Hepatocyte (in vitro differentiated cells): Measurements from ENCODE around the gene ARRB2. TPM values are rescaled to one million over a fixed set of nuclear protein-coding genes. Genes with fewer than 3 reads are reported as not detected.

Experiments used
- DNase-seq: peaks from one replicate; pipeline ENCODE4 v3.0.0-alpha.2; 2016; ENCODE audit warnings: low spot score
- H2AFZ ChIP-seq: fragments of 200-600 bp; sonication (generic); 2 replicates; pipeline ENCODE4 v1.6.0; 2016; ENCODE audit warnings: antibody characterized with exemption, mild to moderate bottlenecking
- H3K27ac ChIP-seq: fragments of 200-600 bp; sonication (generic); 2 replicates; pipeline ENCODE4 v1.5.1; 2016; ENCODE audit warnings: mild to moderate bottlenecking
- H3K27me3 ChIP-seq: fragments of 200-600 bp; sonication (generic); 2 replicates; pipeline ENCODE4 v1.6.1; 2016
- H3K36me3 ChIP-seq: fragments of 200-600 bp; sonication (generic); replicated peaks from 2 replicates; pipeline ENCODE4 v1.5.1; 2016; ENCODE audit warnings: low read depth; ENCODE audit not compliant: insufficient read depth
- H3K4me1 ChIP-seq: fragments of 200-600 bp; sonication (generic); 2 replicates; pipeline ENCODE4 v1.5.1; 2016; ENCODE audit warnings: mild to moderate bottlenecking, moderate library complexity; ENCODE audit not compliant: insufficient read depth
- H3K4me2 ChIP-seq: fragments of 200-600 bp; sonication (generic); 2 replicates; pipeline ENCODE4 v1.6.0; 2016
- H3K4me3 ChIP-seq: fragments of 200-600 bp; sonication (generic); 2 replicates; pipeline ENCODE4 v1.5.1; 2016; ENCODE audit warnings: mild to moderate bottlenecking
- H3K79me2 ChIP-seq: fragments of 200-600 bp; sonication (generic); 2 replicates; pipeline ENCODE4 v1.6.0; 2017; ENCODE audit warnings: mild to moderate bottlenecking
- H3K9me2 ChIP-seq: fragments of 200-600 bp; sonication (generic); replicated peaks from 2 replicates; pipeline ENCODE4 v1.6.0; 2017; ENCODE audit warnings: mild to moderate bottlenecking; ENCODE audit not compliant: insufficient read depth
- H3K9me3 ChIP-seq: fragments of 200-600 bp; sonication (generic); 2 replicates; pipeline ENCODE4 v1.5.1; 2016; ENCODE audit warnings: low read depth, mild to moderate bottlenecking
- H4K20me1 ChIP-seq: fragments of 200-600 bp; sonication (generic); 2 replicates; pipeline ENCODE4 v1.6.0; 2016; ENCODE audit warnings: mild to moderate bottlenecking; ENCODE audit not compliant: insufficient read depth, poor library complexity, severe bottlenecking
- CTCF ChIP-seq: fragments of 200-600 bp; sonication (generic); IDR thresholded peaks from 2 replicates; pipeline ENCODE4 v1.5.1; 2016; ENCODE audit warnings: antibody characterized with exemption, mild to moderate bottlenecking; ENCODE audit not compliant: poor library complexity
- EZH2 ChIP-seq: fragments of 200-600 bp; sonication (generic); IDR thresholded peaks from 2 replicates; pipeline ENCODE4 v1.6.1; 2016; ENCODE audit warnings: antibody characterized with exemption, mild to moderate bottlenecking, borderline replicate concordance
- EZH2phosphoT487 ChIP-seq: fragments of 200-600 bp; sonication (generic); IDR thresholded peaks from one replicate; pipeline ENCODE4 v1.6.1; 2018; ENCODE audit warnings: antibody characterized with exemption, mild to moderate bottlenecking, low read depth, moderate library complexity; ENCODE audit not compliant: unreplicated experiment, severe bottlenecking
- WGBS: methylation state at CpG from one replicate; pipeline ENCODE4 v1.1.6; 2016; ENCODE audit warnings: low lambda C conversion rate; ENCODE audit errors: missing lambda C conversion rate; 5-methylcytosine and 5-hydroxymethylcytosine counted together
- polyA plus RNA-seq: library from polyadenylated mRNA; unstranded; fragments of >200 nt; fragmentation: Nextera tagmentation; extraction: Ambion mirVana; gene quantifications from 2 replicates; pipeline ENCODE4 v1.2.1, GENCODE V29; 2016
- total RNA-seq: library from RNA; depleted of rRNA; stranded (reverse); fragments of >200 nt; gene quantifications from 2 replicates; pipeline ENCODE4 v1.2.3, GENCODE V29; 2014

ARRB2 gene
- total and polyA plus RNA-seq, 2 experiments from 2014 or later: 15.3 to 20.0 TPM

- Histone ChIP-seq H3K4me2 (no peak overlapping the region), H4K20me1 (no peaks in the 10 kb centered on the region), H3K36me3 (no peaks in the 10 kb centered on the region), H3K4me1 (no peaks in the 10 kb centered on the region), H3K79me2 (no peaks in the 10 kb centered on the region), H2AFZ (no peak overlapping the region), H3K27ac (no peak overlapping the region), H3K27me3 (no peaks in the 10 kb centered on the region), H3K4me3 (no peak overlapping the region), H3K9me3 (no peaks in the 10 kb centered on the region), H3K9me2 (no peaks in the 10 kb centered on the region)
- no peak for DNase-seq
- WGBS: 98% methylated on average over 7 of the region's 8 CpGs
- TF ChIP-seq CTCF: no peak
- TF ChIP-seq EZH2: no peak
- TF ChIP-seq EZH2phosphoT487: no peak
Measured at GRCh38 chr17:4672751-4673150, 37.7 kb upstream of the ARRB2 start.

GRCh38 chr17:4673169-4673568, 37.3 kb upstream of the ARRB2 start:
- no peak overlapping the region for H2AFZ ChIP-seq
- peaks cover 1% of the 10 kb centered on the region for H3K4me1 ChIP-seq
- H3K27ac ChIP-seq: no peak overlapping the region
- no peak for DNase-seq
- 97% methylated on average over 11 of the region's 11 CpGs for WGBS
- H3K36me3 ChIP-seq: no peaks in the 10 kb centered on the region
- no peaks in the 10 kb centered on the region for H4K20me1 ChIP-seq
- TF ChIP-seq EZH2phosphoT487 (no peak), EZH2 (no peak), CTCF (no peak)
- H3K9me3 ChIP-seq: no peaks in the 10 kb centered on the region
- H3K79me2 ChIP-seq: no peaks in the 10 kb centered on the region
- H3K9me2 ChIP-seq: no peaks in the 10 kb centered on the region
- H3K27me3 ChIP-seq: no peaks in the 10 kb centered on the region
- no peak overlapping the region for H3K4me3 ChIP-seq
- H3K4me2 ChIP-seq: no peak overlapping the region

- H3K4me2 ChIP-seq: no peak overlapping the region
- no peaks in the 10 kb centered on the region for H3K9me2 ChIP-seq
- H3K27me3 ChIP-seq: no peaks in the 10 kb centered on the region
- no peaks in the 10 kb centered on the region for H4K20me1 ChIP-seq
- DNase-seq: no peak
- no peak overlapping the region for H2AFZ ChIP-seq
- TF ChIP-seq EZH2 (no peak), CTCF (no peak)
- H3K4me3 ChIP-seq: no peak overlapping the region
- H3K9me3 ChIP-seq: no peaks in the 10 kb centered on the region
- H3K36me3 ChIP-seq: no peaks in the 10 kb centered on the region
- H3K4me1 ChIP-seq: peaks cover 10% of the 10 kb centered on the region
- no peaks in the 10 kb centered on the region for H3K79me2 ChIP-seq
- whole genome bisulfite sequencing: 94% methylated on average over 27 of the region's 27 CpGs
- H3K27ac ChIP-seq: no peak overlapping the region
Measured at GRCh38 chr17:4673986-4674684, 36.3 kb upstream of the ARRB2 start.

- no peak for DNase-seq
- no peak overlapping the region for H3K4me2 ChIP-seq
- H3K36me3 ChIP-seq: no peaks in the 10 kb centered on the region
- H2AFZ ChIP-seq: no peak overlapping the region
- H3K27me3 ChIP-seq: no peaks in the 10 kb centered on the region
- H3K79me2 ChIP-seq: no peaks in the 10 kb centered on the region
- no peak overlapping the region for H3K27ac ChIP-seq
- TF ChIP-seq CTCF (no peak), EZH2 (no peak), EZH2phosphoT487 (no peak)
- no peaks in the 10 kb centered on the region for H3K9me2 ChIP-seq
- 97% methylated on average over 8 of the region's 8 CpGs for WGBS
- no peaks in the 10 kb centered on the region for H3K9me3 ChIP-seq
- peaks cover 11% of the 10 kb centered on the region for H3K4me1 ChIP-seq
- no peaks in the 10 kb centered on the region for H4K20me1 ChIP-seq
- no peak overlapping the region for H3K4me3 ChIP-seq
Measured at GRCh38 chr17:4674685-4674998, 35.8 kb upstream of the ARRB2 start.
